Adrenal gland (tissue), 12 donors: ENCODE data around the gene TBXAS1. TPM values are rescaled to one million over a fixed set of nuclear protein-coding genes. Genes with fewer than 3 reads are reported as not detected.

Source experiments
- DNase-seq, 7 donors: peaks; one replicate each; pipeline ENCODE4 v3.0.0-alpha.2; 2019 to 2020
- H3K27ac ChIP-seq, 5 donors: fragments of 200-600 bp; sonication (generic) in 4 of 5; 1 replicate in 3 of 5; 2 replicates in 2 of 5; pipeline versions ENCODE4 v1.5.1 to v1.8.0; 2016 to 2020; ENCODE audit warnings: mild to moderate bottlenecking in 1 of 5
- H3K27me3 ChIP-seq: fragments of 200-600 bp; 2 replicates; pipeline ENCODE4 v1.8.0; 2021
- H3K36me3 ChIP-seq, 2 donors: fragments of 200-600 bp; replicated peaks in 1 of 2; 1 replicate in 1 of 2; 2 replicates in 1 of 2; pipeline versions ENCODE4 v1.5.1 to v1.8.0; 2018 to 2022
- H3K4me1 ChIP-seq, 2 donors: fragments of 200-600 bp; replicated peaks in 1 of 2; 1 replicate in 1 of 2; 2 replicates in 1 of 2; pipeline versions ENCODE4 v1.5.1 to v1.8.0; 2018 to 2021
- H3K4me3 ChIP-seq, 4 donors: fragments of 200-600 bp; sonication (generic) in 3 of 4; one replicate each; pipeline ENCODE4 v1.5.1; 2016 to 2018
- H3K9me3 ChIP-seq, 3 donors: fragments of 200-600 bp; sonication (generic) in 1 of 3; replicated peaks in 1 of 3; 1 replicate in 2 of 3; 2 replicates in 1 of 3; pipeline versions ENCODE4 v1.5.1 to v1.8.0; 2016 to 2021
- POLR2A ChIP-seq, 2 donors: fragments of 450-650 bp; IDR thresholded peaks; one replicate each; pipeline ENCODE4 v1.6.1; 2017; ENCODE audit warnings: antibody characterized with exemption in 2 of 2, mild to moderate bottlenecking in 2 of 2, moderate library complexity in 1 of 2
- WGBS, 4 donors: extraction: QIAGEN DNeasy Blood & Tissue Kit in 2 of 4; methylation state at CpG; one replicate each; pipeline versions ENCODE4 v1.1.5 to v1.1.7; 2013 to 2017; 5-methylcytosine and 5-hydroxymethylcytosine counted together
- intact Hi-C, 2 donors: fragments of 100-400 bp; cut with DNase I; formaldehyde crosslinking; loops; one replicate each; pipeline versions ENCODE4 v1.14.1 to v1.15.0; 2022 to 2023
- polyA plus RNA-seq, 3 donors: library from polyadenylated mRNA; stranded (reverse); fragments of 200-250 nt in 2 of 3; fragments of 350-450 nt in 1 of 3; fragmentation: Illumina TruSeq in 1 of 3; extraction: RNeasy Lipid Tissue Mini Kit (QIAGEN cat#74804) in 1 of 3; gene quantifications; one replicate each; pipeline ENCODE4 v1.2.3, GENCODE V29; 2013 to 2014
- total RNA-seq, 9 donors: library from RNA; depleted of rRNA in 4 of 9; stranded (reverse); fragments of >200 nt in 4 of 9; fragments of 120-200 nt in 1 of 9; fragmentation: NEBNext Ultra II Directional in 1 of 9; extraction: Animal tissue kit (Norgen Biotek cat#: 25700) in 1 of 9; gene quantifications; one replicate each; pipeline versions ENCODE4 v1.1.0 to v1.2.4, GENCODE V29; 2013 to 2023
- TF ChIP-seq, protein P1 (sequence below), 6 experiments: fragments of 450-650 bp in 4 of 6; fragments of 200-600 bp in 2 of 6; sonication (generic) in 1 of 6; IDR thresholded peaks; 1 replicate in 5 of 6; 2 replicates in 1 of 6; pipeline versions ENCODE4 v1.5.1 to v1.8.0; 2016 to 2021; ENCODE audit warnings: antibody characterized with exemption in 6 of 6, mild to moderate bottlenecking in 2 of 6, moderate library complexity in 1 of 6
- donor health status: healthy with polysubstance abuse.
- donor health status: Bipolar disorder and iron deficiency.
- donor health status: DM: yes; HTN: yes; CAD: no.
- donor health status: DM: no; HTN: no; CAD: no.
- donor health status: DM: no; HTN: no; CAD: no.
- donor health status: DM: yes; HTN: yes; CAD: no.

The TBXAS1 gene
- total and polyA plus RNA-seq, 12 donors: 9.0 to 87.0 (median 27.3) TPM

DNA sequence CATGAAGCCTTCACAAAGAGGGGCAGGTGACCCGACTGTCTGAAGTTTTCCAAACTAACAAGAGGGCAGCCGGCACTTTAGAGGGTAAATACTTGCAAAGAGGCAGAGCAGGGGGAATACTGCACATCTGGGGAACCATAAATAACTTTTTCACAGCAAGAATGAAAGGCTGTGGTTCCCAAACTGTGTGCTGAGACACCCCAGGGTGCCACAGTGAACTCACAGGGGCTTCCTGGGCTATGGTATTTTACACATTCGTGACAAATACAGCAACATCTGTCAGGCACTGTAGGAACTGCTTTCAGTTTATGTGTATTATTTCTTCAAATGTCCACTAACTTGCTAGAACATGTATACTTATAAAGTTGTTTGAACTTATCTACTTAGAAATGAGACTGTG lies 67.2 kb downstream of the TBXAS1 start:
- Histone ChIP-seq H3K27ac (no peak overlapping the region), H3K27me3 (no peaks in the 10 kb centered on the region), H3K36me3 (no peaks in the 10 kb centered on the region), H3K4me3 (no peak overlapping the region), H3K4me1 (no peaks in the 10 kb centered on the region), H3K9me3 (no peaks in the 10 kb centered on the region)
- intact Hi-C loops: no loop called here
- TF ChIP-seq, protein P1, sequence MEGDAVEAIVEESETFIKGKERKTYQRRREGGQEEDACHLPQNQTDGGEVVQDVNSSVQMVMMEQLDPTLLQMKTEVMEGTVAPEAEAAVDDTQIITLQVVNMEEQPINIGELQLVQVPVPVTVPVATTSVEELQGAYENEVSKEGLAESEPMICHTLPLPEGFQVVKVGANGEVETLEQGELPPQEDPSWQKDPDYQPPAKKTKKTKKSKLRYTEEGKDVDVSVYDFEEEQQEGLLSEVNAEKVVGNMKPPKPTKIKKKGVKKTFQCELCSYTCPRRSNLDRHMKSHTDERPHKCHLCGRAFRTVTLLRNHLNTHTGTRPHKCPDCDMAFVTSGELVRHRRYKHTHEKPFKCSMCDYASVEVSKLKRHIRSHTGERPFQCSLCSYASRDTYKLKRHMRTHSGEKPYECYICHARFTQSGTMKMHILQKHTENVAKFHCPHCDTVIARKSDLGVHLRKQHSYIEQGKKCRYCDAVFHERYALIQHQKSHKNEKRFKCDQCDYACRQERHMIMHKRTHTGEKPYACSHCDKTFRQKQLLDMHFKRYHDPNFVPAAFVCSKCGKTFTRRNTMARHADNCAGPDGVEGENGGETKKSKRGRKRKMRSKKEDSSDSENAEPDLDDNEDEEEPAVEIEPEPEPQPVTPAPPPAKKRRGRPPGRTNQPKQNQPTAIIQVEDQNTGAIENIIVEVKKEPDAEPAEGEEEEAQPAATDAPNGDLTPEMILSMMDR (IDR thresholded peaks at IDR 0.05): no peak
- TF ChIP-seq POLR2A (IDR thresholded peaks at IDR 0.05): no peak
- DNase-seq: no peak
- 83 to 92% (median 86%) methylated on average over 3 of the region's 3 CpGs for WGBS, 4 donors

DNA sequence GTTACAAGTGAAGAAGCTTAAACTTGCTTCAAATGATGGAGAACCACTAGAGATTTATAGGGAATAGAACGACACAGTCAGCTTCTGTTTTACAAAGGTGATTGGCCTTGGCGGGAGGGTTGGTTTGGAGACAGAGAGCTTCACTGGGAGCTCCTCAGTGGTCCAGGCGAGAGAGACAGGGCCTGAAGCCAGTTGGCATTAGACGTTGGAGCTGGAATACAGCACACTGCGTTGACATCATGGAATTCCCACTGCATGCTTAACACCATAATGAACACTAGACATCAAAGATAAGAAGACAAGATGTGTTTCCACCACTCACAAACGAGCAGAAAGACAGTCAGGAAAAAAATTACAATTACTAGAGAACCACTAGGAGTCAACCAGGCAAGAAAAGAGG lies 67.8 kb downstream of the TBXAS1 start:
- intact Hi-C loops: no loop called here
- H3K4me1 ChIP-seq: no peaks in the 10 kb centered on the region
- H3K27me3 ChIP-seq: no peaks in the 10 kb centered on the region
- no peak for DNase-seq
- H3K9me3 ChIP-seq: no peaks in the 10 kb centered on the region
- no peaks in the 10 kb centered on the region for H3K36me3 ChIP-seq
- WGBS, 4 donors: 46 to 66% (median 59%) methylated on average over 5 to 6 of the region's 6 CpGs
- H3K27ac ChIP-seq: no peak overlapping the region
- TF ChIP-seq, protein P1 (IDR thresholded peaks at IDR 0.05): no peak
- no peak for TF ChIP-seq POLR2A (IDR thresholded peaks at IDR 0.05)
- H3K4me3 ChIP-seq: no peak overlapping the region

DNA sequence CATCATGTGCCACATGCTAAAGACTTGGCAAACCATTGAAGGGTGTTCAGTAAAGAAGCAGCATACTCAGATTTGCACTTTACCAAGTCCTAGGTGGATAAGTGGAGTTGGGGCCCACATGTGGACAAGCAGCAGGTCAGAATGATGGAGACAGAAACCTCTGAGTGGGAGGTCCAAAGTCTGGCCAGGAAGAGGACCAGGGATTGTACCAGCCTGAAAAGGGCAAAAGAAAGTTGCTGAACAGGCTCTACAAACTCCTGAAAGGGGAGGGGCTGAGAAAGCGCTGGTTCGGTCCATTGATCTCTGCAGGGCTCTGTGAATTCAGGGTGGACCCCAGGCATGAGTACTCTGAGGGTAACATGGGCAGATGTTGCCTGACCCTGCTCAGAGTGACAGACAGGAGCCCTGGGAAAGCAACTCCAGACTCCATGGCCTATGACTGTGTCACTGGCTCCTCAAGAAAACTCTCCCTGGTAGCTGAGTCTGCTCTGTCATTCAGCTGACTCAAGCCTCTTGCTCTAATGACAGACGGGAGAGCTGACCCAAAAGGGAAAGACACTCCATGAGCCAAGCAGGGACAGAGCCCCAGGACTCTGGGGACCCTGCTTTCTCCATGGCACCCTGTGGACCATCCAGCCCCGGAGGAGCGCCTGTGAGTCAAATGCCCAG lies 68.5 kb downstream of the TBXAS1 start:
- H3K9me3 ChIP-seq: no peaks in the 10 kb centered on the region
- H3K27me3 ChIP-seq: no peaks in the 10 kb centered on the region
- H3K4me3 ChIP-seq: no peak overlapping the region
- intact Hi-C loops: no loop called here
- 80 to 94% (median 85%) methylated on average over 3 to 5 of the region's 5 CpGs for WGBS, 4 donors
- no peak overlapping the region for H3K27ac ChIP-seq
- no peak for TF ChIP-seq POLR2A (IDR thresholded peaks at IDR 0.05)
- TF ChIP-seq, protein P1 (IDR thresholded peaks at IDR 0.05): no peak
- no peaks in the 10 kb centered on the region for H3K36me3 ChIP-seq
- no peak for DNase-seq
- no peaks in the 10 kb centered on the region for H3K4me1 ChIP-seq

DNA sequence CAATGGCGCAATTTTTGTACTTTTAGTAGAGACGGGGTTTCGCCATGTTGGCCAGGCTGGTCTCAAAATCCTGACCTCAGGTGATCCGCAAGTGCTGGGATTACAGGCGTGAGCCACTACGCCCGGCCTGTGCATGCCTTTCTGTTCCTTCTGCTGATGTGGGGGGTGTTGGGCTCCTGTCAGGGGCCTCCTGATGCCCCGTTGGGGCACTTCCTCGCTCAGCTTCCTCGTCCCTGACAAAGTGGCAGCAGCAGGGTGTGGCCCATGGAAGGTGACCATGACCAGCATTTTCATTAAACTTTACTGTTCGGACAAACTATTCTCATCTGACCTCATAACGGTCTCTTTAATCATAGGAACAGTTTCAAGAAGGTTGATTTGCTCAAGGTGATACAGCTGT lies 69.4 kb downstream of the TBXAS1 start:
- Histone ChIP-seq H3K4me1 (no peaks in the 10 kb centered on the region), H3K9me3 (no peaks in the 10 kb centered on the region), H3K27ac (no peak overlapping the region), H3K36me3 (no peaks in the 10 kb centered on the region), H3K27me3 (no peaks in the 10 kb centered on the region), H3K4me3 (no peak overlapping the region)
- TF ChIP-seq, protein P1 (IDR thresholded peaks at IDR 0.05): no peak
- TF ChIP-seq POLR2A (IDR thresholded peaks at IDR 0.05): no peak
- intact Hi-C loops: no loop called here
- no peak for DNase-seq
- 76 to 89% (median 78%) methylated on average over 8 to 12 of the region's 12 CpGs for WGBS, 4 donors
